Ovary (tissue), 9 donors: ENCODE measurements around the gene TAS2R14. TPM values are rescaled to one million over a fixed set of nuclear protein-coding genes. Genes with fewer than 3 reads are reported as not detected.

ENCODE experiments used
- DNase-seq, 5 donors: peaks; one replicate each; pipeline ENCODE4 v3.0.0-alpha.2; 2019 to 2020
- H3K27ac ChIP-seq, 2 donors: fragments of 200-600 bp; one replicate each; pipeline versions ENCODE4 v1.5.1 to v1.8.0; 2019 to 2022
- H3K27me3 ChIP-seq: fragments of 200-600 bp; one replicate; pipeline ENCODE4 v1.8.0; 2022
- H3K36me3 ChIP-seq: fragments of 200-600 bp; sonication (generic); one replicate; pipeline ENCODE4 v1.5.1; 2019
- H3K4me1 ChIP-seq: one replicate; pipeline ENCODE4 v1.8.1; 2013; ENCODE audit warnings: mild to moderate bottlenecking, moderate library complexity; ENCODE audit not compliant: insufficient read depth
- H3K4me3 ChIP-seq: fragments of 200-600 bp; sonication (generic); one replicate; pipeline ENCODE4 v1.5.1; 2017
- H3K9me3 ChIP-seq, 2 donors: fragments of 200-600 bp in 1 of 2; sonication (generic) in 1 of 2; one replicate each; pipeline versions ENCODE4 v1.5.1 to v1.8.1; 2013 to 2019; ENCODE audit warnings: mild to moderate bottlenecking in 1 of 2, moderate library complexity in 1 of 2
- EP300 ChIP-seq: sonication (generic); formaldehyde crosslinking; IDR thresholded peaks from one replicate; pipeline ENCODE4 v1.6.1; 2017; ENCODE audit warnings: antibody characterized with exemption
- POLR2A ChIP-seq: fragments of 450-650 bp; IDR thresholded peaks from one replicate; pipeline ENCODE4 v1.6.1; 2017; ENCODE audit warnings: antibody characterized with exemption, mild to moderate bottlenecking, moderate library complexity
- WGBS, 3 donors: extraction: QIAGEN DNeasy Blood & Tissue Kit in 1 of 3; methylation state at CpG; one replicate each; pipeline versions ENCODE4 v1.1.5 to v1.1.7; 2013 to 2017; 5-methylcytosine and 5-hydroxymethylcytosine counted together
- intact Hi-C, 4 donors: fragments of 100-400 bp; cut with DNase I; formaldehyde crosslinking; loops; one replicate each; pipeline versions ENCODE4 v1.11.0 to v1.15.1; 2022 to 2023
- polyA plus RNA-seq, 2 donors: library from polyadenylated mRNA; stranded (reverse); fragments of 200-250 nt in 1 of 2; fragments of 350-450 nt in 1 of 2; fragmentation: Illumina TruSeq in 1 of 2; extraction: RNeasy Lipid Tissue Mini Kit (QIAGEN cat#74804) in 1 of 2; gene quantifications; one replicate each; pipeline ENCODE4 v1.2.3, GENCODE V29; 2013 to 2014
- total RNA-seq, 7 donors: library from RNA; depleted of rRNA in 2 of 7; stranded (reverse); fragments of >200 nt in 2 of 7; fragmentation: NEBNext Ultra II Directional in 3 of 7; extraction: Animal tissue kit (Norgen Biotek cat#: 25700) in 3 of 7; gene quantifications; one replicate each; pipeline versions ENCODE4 v1.1.0 to v1.2.4, GENCODE V29; 2016 to 2023
- TF ChIP-seq, protein P1 (sequence below), 3 donors: fragments of 450-650 bp in 2 of 3; fragments of 200-600 bp in 1 of 3; IDR thresholded peaks; one replicate each; pipeline versions ENCODE4 v1.5.1 to v1.8.0; 2016 to 2022; ENCODE audit warnings: antibody characterized with exemption in 3 of 3, mild to moderate bottlenecking in 1 of 3
- donor health status: DM: no; HTN: no; CAD: no; lungs with moderate emphysema.
- donor health status: DM: no; HTN: no; CAD: no.
- donor health status: Bipolar disorder and iron deficiency.
- donor health status: DM: yes; HTN: yes; CAD: no.
- donor health status: DM: no; HTN: no; CAD: no.
- donor health status: DM: yes; HTN: yes; CAD: no.

Gene TAS2R14
- total and polyA plus RNA-seq, 9 donors, result 1.4 to 6.9 (median 3.4) TPM

DNA sequence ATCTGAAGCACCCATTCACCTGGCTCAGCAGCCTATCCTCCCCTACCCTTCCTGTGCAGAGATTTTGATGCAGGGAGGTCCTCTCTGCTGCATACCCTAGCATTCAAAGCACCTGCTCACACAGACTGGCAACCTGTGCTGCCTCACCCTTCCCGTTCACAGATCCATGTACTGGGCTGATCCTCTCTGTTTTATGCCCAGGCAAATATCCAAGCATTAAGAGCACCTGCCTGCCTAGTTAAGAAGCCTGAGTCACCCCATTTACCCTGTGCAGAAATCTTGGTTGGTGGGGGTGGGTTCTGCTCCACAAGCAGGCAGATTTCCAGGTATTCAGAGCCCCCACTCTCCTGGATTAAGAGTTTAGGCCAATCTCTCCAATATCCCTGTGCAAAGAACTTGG, 38.1 kb downstream of the TAS2R14 start:
- intact Hi-C loops, result no loop called here
- Histone ChIP-seq H3K36me3 (no peaks in the 10 kb centered on the region), H3K9me3 (no peaks in the 10 kb centered on the region), H3K4me3 (no peak overlapping the region), H3K4me1 (no peaks in the 10 kb centered on the region), H3K27me3 (no peaks in the 10 kb centered on the region), H3K27ac (no peak overlapping the region)
- TF ChIP-seq EP300, result no peak
- TF ChIP-seq, protein P1, sequence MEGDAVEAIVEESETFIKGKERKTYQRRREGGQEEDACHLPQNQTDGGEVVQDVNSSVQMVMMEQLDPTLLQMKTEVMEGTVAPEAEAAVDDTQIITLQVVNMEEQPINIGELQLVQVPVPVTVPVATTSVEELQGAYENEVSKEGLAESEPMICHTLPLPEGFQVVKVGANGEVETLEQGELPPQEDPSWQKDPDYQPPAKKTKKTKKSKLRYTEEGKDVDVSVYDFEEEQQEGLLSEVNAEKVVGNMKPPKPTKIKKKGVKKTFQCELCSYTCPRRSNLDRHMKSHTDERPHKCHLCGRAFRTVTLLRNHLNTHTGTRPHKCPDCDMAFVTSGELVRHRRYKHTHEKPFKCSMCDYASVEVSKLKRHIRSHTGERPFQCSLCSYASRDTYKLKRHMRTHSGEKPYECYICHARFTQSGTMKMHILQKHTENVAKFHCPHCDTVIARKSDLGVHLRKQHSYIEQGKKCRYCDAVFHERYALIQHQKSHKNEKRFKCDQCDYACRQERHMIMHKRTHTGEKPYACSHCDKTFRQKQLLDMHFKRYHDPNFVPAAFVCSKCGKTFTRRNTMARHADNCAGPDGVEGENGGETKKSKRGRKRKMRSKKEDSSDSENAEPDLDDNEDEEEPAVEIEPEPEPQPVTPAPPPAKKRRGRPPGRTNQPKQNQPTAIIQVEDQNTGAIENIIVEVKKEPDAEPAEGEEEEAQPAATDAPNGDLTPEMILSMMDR (IDR thresholded peaks at IDR 0.05), result no peak
- no peak for TF ChIP-seq POLR2A
- no peak for DNase-seq
- WGBS, 3 donors, result 94 to 100% (median 100%) methylated on average over 1 of the region's 1 CpG

DNA sequence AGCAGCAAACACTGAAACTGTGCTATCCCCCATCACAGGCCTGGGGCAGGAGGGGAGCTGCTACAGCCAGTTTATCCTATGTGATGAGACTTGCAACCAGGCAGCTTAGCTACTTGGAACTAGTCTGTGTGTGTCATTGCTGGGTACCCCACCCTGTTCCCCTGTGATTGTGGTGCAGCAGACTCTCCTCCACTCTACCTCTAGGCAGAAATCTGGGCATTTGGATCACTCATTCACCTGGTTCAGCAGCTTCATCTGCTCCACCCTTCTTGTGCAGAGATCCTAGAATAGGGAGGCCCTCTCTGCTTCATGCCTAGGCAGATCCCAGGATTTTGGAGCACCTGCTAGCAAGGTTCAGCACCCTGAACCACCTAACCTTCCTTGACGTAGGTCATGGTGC, 38.5 kb downstream of the TAS2R14 start:
- 95 to 100% (median 98%) methylated on average over 1 of the region's 1 CpG for WGBS, 3 donors
- Histone ChIP-seq H3K36me3 (no peaks in the 10 kb centered on the region), H3K4me1 (no peaks in the 10 kb centered on the region), H3K4me3 (no peak overlapping the region), H3K9me3 (no peaks in the 10 kb centered on the region), H3K27me3 (no peaks in the 10 kb centered on the region), H3K27ac (no peak overlapping the region)
- no peak for DNase-seq
- intact Hi-C loops, result no loop called here
- TF ChIP-seq, protein P1 (IDR thresholded peaks at IDR 0.05), result no peak
- TF ChIP-seq EP300 (no peak), POLR2A (no peak)

DNA sequence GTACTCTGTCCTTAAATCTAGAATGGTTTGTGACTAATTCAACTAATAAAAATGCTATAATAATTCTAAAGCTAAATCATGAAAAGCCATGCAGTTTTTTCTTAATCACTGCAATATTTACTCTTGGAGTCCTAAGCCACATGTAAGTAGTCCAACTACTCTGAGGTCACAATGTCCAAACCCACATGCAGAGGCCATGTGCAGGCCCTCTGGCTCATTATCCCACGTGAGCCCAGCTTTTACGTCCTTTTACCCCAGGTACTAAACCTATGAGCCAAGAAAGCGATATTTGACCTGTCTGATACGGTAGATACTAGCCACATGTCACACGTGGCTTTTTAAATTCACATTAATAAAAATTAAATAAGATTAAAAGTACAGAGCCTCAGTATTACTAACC, 42.2 kb downstream of the TAS2R14 start:
- TF ChIP-seq, protein P1 (IDR thresholded peaks at IDR 0.05), result no peak
- TF ChIP-seq EP300 (no peak), POLR2A (no peak)
- Histone ChIP-seq H3K4me1 (no peaks in the 10 kb centered on the region), H3K4me3 (no peak overlapping the region), H3K27ac (no peak overlapping the region), H3K9me3 (no peaks in the 10 kb centered on the region), H3K27me3 (no peaks in the 10 kb centered on the region), H3K36me3 (no peaks in the 10 kb centered on the region)
- intact Hi-C loops, result no loop called here
- 95 to 97% (median 96%) methylated on average over 5 of the region's 5 CpGs for WGBS, 3 donors
- DNase-seq, result no peak

DNA sequence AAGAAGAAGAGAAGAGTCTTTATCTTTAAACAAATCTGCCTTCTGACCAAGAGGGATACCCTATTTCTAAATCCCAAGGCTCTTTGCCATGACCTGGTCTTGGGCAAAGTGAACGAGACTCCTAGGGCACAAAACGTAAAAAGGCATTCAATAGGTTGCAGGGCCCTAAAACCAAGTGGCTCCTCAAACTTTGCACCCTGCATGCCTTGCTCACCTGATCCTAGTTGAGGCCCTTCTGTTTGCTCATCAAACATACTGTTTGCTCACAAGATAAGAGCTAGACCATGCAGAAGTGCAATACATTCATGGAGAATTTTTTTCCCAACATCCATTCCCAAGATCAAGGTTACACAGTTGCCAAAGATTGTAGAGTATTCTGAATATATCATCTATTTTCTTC, 47.1 kb downstream of the TAS2R14 start:
- no peaks in the 10 kb centered on the region for H3K9me3 ChIP-seq
- H3K27me3 ChIP-seq, result no peaks in the 10 kb centered on the region
- intact Hi-C loops, result no loop called here
- no peaks in the 10 kb centered on the region for H3K36me3 ChIP-seq
- no peak for DNase-seq
- no peak overlapping the region for H3K27ac ChIP-seq
- H3K4me1 ChIP-seq, result no peaks in the 10 kb centered on the region
- 95 to 99% (median 96%) methylated on average over 2 of the region's 2 CpGs for WGBS, 3 donors
- H3K4me3 ChIP-seq, result no peak overlapping the region
- no peak for TF ChIP-seq EP300
- TF ChIP-seq, protein P1 (IDR thresholded peaks at IDR 0.05), result no peak
- no peak for TF ChIP-seq POLR2A

DNA sequence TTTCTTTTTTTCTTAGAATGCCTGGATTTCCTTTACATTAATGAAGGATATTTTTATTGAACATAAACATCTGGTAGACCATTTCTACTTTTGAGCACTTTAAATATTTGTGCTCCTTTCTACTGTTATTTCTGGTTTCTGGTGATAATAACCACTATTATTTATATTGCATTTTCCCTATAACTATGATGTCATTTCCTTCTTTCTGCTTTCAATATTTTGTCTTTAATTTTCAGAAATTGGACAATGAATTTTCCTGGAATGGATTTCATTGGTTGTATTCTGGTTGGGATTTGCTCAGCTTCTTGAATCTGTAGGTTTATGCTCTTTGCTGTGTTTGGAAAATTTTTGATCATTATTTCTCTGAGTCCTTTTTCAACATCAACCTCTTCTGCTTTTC, 49.8 kb downstream of the TAS2R14 start:
- H3K27me3 ChIP-seq, result no peaks in the 10 kb centered on the region
- TF ChIP-seq POLR2A, result no peak
- TF ChIP-seq, protein P1 (IDR thresholded peaks at IDR 0.05), result no peak
- TF ChIP-seq EP300, result no peak
- no peak overlapping the region for H3K27ac ChIP-seq
- DNase-seq, result no peak
- H3K9me3 ChIP-seq, result no peaks in the 10 kb centered on the region
- intact Hi-C loops, result no loop called here
- no peaks in the 10 kb centered on the region for H3K36me3 ChIP-seq
- H3K4me3 ChIP-seq, result no peak overlapping the region
- no peaks in the 10 kb centered on the region for H3K4me1 ChIP-seq
